Activated T-helper 1 cell treated with Interleukin-2 at 50 U/mL for 16 hours (primary cell): ENCODE measurements around the gene NKX1-1.
"Not testable (repeated sequence)": the region's sequence is repeated elsewhere in the genome, so short reads cannot be mapped to it uniquely, and the experiment has no call there.

ENCODE experiments used
- DNase-seq: peaks from one replicate; pipeline ENCODE4 v3.0.0-alpha.2; 2020; ENCODE audit warnings: low read depth

NKX1-1 gene

DNA sequence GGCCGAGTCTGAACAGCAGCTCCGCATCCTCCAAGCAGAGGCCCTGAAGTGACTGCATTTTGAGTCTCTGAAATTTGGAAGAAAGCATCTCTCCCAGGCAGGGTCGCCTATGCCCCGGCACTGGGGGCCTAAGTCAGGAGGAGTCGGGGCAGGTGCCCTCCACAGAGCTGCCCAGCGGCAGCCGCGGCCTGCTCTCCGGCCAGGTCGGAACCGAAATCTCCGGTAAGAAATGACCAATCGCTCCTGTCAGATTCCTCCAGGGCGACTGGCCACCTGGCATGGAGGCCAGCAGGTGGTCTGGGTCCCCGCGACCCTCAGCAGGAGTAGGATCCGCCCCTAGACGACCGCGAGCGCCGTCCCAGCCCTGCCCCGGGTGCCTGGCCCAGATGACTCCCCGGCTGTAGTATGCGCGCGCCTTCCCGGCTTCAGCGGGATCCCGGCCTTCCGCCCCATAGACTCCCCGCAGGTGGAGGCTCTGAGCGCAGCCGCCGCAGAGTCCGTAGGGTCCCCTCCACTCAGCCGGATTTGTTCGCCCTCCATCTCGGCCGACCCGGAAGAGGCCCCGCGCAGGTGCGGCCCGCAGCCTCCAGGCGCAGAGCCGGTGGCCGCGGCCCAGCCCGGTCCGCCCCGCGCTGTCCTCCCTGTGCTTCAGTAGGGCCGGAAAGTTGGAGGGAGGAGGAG is 1.5 kb downstream of the NKX1-1 start:
- no peak for DNase-seq

DNA sequence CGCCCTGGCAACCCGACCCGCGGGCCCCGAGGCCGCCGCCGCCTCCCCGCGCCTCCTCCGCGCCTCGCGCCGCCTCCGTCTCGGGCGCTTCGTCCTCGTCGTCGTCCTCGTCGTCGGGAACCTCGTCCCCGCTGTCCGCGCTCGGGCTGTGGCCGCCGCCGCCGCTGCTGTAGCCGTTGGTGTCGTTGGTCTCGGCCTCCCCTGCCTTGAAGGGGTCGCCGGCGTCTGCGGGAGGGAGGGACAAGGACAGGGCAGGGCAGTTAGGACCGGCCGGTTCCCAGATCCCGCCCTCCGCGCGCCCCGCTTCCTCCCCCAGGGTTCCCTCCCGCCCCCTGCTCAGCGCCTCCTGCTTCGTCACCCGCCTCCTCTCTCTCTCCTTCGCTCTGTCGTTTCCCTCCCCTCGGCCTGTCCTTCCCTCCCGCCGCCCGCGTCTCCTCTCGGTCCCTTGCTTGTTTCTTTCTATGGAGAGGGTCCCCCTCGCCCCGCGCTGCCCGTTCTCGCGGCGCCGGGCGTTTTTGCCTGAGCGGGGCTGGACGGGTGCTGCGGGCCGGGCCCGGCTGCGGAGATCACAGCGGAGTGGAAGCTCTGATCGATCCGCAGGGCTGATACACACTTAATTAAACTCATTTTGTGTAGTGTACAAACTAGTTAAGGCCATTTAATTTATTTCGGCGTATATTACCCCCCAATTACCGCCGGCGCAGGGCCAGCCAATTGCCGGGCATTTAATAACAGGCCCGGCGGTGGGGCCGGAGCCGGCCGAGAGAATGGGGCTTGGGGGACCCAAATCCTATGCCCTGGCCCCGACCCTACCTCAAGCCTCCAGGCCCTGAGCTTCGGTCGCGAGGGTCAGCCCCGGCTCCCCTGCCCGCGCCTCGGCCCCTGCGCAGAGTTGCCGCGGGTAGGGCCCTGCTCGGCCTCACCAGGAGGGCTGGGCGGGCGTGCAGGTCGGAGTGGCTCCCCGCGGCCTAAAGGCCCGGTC is 2.4 kb downstream of the NKX1-1 start:
- DNase-seq: no peak

DNA sequence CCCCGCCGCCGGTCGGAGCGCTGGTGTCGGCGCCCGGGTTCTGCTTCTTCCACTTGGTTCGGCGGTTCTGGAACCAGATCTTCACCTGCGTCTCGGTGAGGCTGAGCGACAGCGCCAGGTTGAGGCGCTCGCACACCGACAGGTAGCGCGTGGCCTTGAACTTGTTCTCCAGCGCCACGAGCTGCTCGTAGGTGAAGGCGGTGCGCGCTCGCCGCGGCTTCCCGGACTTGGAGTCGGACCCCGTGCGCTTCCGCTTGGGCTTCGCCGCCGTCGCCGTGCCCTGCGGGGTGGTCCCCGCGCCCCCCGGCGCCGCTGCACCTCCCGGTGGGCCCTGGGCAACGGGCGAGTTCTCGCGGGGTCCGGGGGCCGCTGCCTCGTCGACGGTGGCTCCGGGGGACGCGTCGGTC is 3.1 kb downstream of the NKX1-1 start:
- DNase-seq: no peak

DNA sequence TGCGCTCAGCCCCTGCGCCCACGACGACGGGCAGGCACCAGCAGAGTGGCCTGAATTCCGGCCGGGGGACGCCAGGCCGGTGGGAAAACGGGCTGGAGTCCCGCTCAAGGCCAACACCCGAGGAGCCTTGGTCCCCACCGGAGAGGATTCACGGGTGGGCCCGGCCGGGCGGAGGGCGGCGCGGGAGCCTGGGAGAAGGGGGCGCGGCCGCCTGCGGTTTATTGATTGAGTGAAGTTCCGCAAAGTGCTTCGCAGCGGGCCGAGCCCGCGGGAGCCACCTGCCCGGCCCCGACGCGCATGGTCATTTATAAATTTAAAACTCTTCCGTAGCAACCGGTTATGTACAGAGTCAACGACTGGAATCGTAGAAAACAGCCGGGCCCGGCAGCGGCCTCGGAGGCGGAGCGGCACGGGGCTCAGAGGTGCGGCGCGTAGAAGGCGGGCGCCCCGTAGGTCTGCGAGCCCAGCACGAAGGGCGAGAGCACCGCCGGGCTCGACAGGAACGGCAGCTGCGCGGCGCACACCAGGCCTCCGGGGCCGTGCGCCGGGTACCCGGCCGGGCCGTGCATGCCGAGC is 3.6 kb downstream of the NKX1-1 start:
- DNase-seq: no peak

DNA sequence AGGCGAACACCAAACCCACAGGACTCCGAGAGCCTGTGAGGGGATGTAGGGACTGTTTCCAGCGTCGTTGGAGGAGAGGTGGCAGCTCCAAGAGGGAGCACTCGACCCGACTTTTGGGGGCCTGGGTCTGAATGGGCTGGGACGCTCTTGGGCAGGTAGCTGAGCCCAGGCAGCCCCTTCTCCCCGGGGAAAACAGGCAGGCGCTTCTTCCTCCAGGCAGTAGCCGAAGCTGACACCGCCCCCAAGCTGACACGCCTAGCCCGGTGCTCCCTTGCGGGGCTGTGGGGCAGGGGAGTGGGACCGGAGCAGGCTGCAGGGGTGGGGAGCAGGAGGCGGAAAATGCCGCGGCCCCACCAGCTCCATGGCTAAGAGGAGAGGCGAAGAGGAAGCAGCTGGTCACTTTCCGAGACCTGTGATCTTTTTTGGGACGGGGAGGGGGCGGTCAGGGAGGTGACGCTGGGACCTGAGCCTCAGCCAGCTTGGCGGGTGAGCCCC is 4.2 kb downstream of the NKX1-1 start:
- no peak for DNase-seq

DNA sequence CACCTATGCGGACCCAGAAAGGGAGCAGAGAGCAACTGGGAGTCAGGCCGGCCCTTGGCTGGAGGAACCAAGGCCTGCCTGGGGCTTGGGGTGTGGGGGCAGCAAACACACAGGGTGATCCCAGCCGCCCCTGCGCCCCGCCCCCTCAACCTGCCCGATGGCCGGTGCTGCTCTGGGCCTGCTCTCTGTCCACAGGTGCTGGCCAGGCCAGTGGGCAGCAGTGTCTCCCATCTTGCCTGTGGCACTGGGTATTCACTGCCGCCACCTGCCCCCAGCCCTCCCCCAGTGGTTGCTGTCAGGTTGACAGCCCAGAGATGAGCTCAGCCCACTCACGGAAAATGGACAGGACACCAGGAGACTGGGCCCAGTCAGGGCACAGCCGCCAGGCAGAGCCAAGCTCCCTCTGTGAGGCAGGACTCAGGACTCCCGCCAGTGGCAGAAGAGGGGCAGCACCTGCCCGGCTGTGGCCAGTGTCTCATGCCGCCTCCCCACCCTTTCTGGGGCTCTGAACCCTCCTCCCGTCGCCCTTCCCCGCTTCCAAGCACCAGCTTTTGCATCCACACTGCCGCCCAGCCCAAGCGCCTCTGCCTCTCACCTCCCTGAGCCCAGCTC is 4.7 kb downstream of the NKX1-1 start:
- DNase-seq: no peak

DNA sequence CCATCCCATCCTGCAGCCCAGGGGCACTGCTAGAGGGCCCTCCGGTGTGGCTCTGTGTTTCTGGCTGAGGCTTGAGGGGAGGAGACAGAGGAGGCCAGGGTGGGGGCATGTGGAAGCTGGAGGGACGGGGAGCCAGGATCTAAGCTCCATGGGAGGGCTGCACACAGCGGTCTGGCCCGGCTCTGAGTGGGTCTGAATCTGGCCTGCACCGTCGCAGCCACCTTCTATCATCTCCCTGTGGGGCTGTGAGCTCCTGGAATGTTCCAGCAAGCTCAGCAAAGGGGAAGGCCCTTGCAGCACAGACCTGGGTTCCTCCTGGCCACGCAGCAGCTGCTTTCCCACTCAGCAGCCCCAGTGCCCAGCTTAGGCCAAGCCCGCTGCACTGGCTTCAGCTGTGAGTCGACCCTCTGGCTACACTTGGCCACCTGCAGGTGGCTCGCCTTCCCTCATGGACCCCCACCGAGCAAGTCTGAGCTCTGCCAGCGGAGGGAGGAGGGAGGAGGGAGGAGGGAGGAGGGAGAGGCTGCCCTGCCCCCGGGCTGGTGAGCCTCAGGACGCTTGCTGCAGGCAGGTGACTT is 5.3 kb downstream of the NKX1-1 start:
- no peak for DNase-seq

DNA sequence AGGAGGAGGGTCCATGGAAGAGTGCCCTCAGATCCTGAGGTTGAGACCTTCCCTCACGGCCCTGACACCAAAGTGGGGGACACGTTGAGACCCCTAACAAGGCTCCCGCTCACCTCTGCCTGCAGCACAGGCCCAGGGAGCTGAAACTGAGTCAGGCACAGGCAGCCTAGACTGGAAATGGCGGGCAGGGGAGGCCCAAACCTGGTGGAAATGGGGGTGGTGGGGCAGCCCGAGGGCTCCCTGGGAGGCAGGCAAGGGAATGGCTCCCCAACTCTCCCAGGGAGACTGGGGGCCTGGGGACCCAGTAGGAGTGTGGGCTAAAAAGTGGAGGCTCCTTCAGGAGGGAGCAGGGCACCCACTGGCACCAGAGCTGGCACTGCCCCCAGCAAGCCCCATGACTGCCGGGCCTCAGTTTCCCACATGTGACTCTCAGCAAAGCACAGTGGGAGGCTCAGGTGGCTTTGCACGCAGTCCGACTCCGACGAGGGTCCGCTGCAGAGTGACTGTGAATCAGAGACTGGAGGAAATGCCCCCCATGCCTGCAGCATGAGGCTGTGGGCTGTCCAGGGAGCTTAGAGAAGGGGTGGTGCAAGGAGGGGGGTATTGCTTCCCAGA is 5.9 kb downstream of the NKX1-1 start:
- DNase-seq: no peak

DNA sequence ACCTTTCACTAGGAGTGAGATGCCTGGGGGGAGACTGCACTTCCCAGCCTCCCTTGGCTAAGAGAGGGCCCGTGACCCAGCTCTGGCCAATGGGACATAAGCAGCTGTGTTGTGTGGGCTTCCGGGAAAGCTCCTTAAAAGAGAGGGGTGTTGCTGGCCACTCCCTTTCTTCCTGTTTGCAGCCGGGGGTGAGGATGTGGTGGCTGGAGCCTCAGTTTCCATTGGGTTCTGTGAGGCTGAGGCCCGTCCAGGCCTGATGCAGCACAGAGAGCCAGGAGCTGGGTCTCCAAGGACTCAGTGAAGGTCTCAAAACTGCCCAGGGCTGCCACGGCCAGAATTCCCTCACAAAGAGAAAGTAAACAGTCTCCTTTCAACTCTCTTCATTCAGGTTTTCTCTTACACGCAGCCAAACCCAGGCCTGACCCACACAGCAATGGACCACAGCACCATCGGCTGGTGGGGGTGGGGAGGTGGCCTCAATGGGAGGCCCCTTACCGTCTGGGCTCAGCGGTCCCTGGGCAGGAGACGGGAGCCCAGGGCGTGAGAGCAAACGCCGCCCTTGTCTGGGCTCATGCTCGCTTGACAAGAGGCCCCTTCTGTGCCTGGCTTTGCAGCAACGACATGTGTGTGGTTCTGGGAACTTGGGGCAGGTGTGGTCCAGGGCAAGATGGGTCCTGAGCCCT is 6.6 kb downstream of the NKX1-1 start:
- DNase-seq: no peak

DNA sequence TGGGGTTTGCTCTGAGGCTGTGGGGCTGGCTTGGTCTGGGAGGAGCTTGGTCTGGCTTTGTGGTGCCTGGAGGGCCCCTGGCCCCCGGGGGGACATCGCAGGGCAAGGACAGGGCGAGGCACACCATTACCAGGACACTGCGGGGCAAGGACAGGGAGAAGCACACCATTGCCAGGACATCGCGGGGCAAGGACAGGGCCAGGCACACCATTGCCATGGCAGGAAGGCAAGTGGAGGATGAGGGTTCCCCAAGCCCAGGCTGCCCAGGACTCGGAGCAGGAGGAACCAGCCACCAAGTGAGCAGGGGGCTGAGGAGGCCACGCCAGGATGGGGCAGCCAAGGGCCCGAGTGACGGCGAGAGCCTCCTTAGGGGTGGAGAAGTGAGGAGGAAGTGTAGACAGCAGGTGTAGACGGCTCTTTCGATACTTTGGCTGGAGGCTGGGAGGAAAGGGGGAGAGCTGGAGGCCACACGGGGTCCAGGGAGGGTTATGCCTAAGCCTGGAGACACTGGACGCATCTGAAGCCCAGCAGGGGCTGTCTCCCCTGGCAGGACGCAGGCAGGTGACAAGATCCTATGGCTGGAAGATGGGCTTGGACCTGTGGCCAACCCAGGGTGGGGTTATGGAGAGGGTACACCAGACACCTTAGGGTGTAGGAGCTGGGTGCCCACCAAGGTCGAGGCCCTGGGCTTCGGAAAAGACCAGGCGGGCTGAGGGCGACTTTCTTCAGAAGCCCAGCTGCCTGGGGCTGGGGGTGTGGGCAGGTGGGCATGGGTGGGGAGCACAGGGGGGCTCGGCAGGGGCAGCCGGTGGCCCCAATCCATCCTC is 7.3 kb downstream of the NKX1-1 start:
- no peak for DNase-seq

DNA sequence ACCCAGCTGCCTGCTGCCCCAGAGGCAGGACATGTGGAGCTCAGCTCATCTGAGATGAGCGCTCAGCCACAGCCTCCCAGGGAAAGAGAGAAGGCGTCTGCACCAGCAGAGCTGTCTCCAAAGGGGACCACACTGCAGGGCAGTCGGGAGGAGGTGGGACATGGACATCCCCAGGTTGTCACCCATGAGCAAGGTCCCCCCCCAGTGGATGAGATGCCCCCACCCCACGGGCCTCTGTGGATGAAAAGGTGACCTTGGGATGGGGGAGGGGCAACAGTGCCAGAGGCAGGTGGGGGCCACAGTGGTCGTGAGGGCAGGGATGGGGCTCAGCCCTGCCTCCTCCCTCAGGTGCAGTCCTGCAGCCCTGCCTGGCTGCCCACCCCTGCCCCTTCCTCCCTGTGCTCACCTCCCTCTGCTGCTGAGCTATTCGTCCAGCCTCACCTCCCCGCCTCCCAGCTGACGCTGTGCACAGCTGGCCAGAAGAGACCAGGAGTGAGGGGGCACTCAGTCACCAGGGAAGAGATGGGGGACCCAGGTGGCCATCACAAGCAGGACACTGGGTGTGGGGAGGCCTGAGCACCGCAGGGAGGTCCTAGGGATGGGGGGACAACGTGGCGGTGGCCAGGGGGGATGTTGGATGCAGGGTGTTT is 9.3 kb downstream of the NKX1-1 start:
- no peak for DNase-seq

DNA sequence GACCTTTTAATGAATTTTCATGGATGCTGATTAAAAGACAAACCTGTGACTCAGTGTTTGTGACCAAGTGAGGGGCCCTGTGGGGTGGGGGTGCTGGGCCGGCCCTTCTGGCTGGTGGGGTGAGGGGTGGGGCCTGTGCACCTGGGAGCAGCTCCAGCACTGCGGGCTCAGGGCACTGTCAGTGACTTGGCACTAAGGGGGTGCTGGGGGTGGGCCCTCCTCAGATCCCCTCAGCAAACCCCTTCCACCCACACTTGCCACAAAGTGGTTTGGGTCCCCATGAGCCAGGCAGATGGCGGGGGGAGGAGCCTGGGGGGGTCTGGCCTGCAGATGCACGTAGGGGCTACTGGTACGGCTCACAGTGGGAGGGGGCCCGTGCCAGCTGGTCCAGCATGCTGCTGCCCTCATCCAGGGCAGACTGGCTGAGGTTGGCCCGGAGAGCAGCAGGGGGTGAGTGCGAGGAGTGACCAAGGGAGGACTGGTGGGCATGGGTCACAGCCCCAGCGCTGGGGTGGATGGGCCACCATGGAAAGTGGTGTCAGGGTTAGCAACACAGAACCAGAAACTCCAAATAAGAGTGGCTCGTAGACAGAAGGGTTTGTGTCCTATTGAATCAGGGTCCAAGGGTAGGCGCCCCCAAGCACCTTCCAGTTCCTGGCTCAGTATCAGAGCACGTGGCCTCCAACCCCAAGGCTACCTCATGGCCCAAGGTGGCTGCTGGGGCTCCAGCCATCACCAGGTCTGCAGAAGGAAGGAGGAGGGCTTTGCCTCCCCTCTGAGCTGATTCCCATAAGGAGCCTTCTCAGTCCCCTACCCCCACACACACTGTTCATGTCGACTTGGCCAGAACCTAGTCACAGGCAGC is 10.1 kb downstream of the NKX1-1 start:
- DNase-seq: no peak

DNA sequence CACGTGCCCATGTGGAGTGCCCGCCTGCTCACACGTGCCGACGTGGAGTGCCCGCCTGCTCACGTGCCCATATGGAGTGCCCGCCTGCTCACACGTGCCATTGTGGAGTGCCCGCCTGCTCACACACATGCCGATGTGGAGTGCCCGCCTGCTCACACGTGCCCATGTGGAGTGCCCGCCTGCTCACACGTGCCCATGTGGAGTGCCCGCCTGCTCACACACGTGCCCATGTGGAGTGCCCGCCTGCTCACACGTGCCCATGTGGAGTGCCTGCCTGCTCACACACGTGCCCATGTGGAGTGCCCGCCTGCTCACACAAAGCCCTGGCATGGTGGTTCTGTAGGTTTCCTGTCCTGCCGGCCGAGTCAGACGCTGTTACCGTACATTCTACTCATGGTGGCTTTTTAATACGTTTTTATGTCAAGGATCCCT is 10.8 kb downstream of the NKX1-1 start:
- DNase-seq: not testable (repeated sequence)

DNA sequence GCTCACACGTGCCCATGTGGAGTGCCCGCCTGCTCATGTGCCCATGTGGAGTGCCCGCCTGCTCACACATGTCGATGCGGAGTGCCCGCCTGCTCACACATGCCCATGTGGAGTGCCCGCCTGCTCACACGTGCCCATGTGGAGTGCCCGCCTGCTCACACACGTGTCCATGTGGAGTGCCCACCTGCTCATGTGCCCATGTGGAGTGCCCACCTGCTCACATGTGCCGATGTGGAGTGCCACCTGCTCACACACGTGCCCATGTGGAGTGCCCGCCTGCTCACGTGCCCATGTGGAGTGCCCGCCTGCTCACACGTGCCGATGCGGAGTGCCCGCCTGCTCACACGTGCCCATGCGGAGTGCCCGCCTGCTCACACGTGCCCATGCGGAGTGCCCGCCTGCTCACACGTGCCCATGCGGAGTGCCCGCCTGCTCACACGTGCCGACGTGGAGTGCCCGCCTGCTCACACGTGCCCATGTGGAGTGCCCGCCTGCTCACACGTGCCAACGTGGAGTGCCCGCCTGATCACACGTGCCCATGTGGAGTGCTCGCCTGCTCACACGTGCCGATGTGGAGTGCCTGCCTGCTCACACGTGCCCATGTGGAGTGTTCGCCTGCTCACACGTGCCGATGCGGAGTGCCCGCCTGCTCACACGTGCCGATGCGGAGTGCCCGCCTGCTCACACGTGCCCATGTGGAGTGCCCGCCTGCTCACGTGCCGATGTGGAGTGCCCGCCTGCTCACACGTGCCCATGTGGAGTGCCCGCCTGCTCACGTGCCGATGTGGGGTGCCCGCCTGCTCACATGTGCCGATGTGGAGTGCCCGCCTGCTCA is 11.5 kb downstream of the NKX1-1 start:
- not testable (repeated sequence) for DNase-seq

DNA sequence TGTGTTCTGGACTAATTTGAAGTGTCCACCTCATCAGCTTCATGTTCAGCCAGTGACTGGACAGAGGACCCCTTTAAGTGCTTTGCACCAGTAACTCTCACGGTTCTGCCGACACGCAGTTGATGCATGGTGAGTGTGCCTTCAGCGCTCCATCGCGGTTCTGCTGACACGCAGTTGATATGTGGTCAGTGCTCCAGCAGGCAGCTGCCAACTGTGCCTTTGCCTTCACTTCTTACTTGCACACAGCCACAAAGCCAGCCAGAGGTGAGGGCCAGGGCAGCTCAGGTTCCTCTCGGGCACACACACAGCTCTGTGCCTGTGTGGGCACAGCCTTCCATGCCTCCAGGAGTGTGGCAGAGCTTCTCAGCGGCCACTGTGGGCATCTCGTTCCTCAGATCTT is 12.4 kb downstream of the NKX1-1 start:
- DNase-seq: no peak

DNA sequence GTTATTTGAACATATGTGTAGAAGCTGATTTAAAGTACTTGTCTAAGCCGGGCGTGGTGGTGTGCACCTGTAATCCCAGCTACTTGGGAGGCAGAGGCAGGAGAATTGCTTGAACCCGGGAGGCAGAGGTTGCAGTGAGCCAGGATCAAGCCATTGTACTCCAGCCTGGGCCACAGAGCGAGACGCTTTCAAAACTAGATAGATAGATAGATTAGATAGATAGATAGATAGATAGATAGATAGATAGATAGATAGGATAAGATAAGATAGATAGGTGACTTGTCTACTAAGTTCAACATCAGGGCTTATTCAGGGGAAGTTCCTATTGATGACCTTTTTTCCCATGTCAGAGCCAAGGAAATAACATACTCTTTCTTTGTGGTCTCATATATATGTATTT is 12.9 kb downstream of the NKX1-1 start:
- DNase-seq: not testable (repeated sequence)
